ENCODE data around the gene LRIT2.

The LRIT2 gene

GRCh38 chr10:84208023-84208422 lies 17.3 kb downstream of the LRIT2 start:
- H3K4me3 ChIP-seq (ENCODE audit: low read depth, low read length) = no peak overlapping the region
- no peak for TF ChIP-seq CTCF (IDR thresholded peaks at IDR 0.05; ENCODE audit: control insufficient read depth, extremely low read depth, insufficient read depth)
- no peak for DNase-seq (ENCODE audit: low read depth)

- TF ChIP-seq CTCF (IDR thresholded peaks at IDR 0.05; ENCODE audit: control insufficient read depth, extremely low read depth, insufficient read depth) = no peak
- H3K4me3 ChIP-seq (ENCODE audit: low read depth, low read length) = no peak overlapping the region
- no peak for DNase-seq (ENCODE audit: low read depth)
These were observed 19.4 kb downstream of the LRIT2 start for GRCh38 chr10:84205853-84206525.

- peak; percentile 98 for TF ChIP-seq CTCF (IDR thresholded peaks at IDR 0.05; ENCODE audit: control insufficient read depth, extremely low read depth, insufficient read depth)
- no peak overlapping the region for H3K4me3 ChIP-seq (ENCODE audit: low read depth, low read length)
- DNase-seq (ENCODE audit: low read depth) = peak; percentile 19
These were observed 20.1 kb downstream of the LRIT2 start for GRCh38 chr10:84205049-84205852.

GRCh38 chr10:84204610-84205009 lies 20.7 kb downstream of the LRIT2 start:
- no peak for TF ChIP-seq CTCF (IDR thresholded peaks at IDR 0.05; ENCODE audit: control insufficient read depth, extremely low read depth, insufficient read depth)
- DNase-seq (ENCODE audit: low read depth) = no peak
- no peak overlapping the region for H3K4me3 ChIP-seq (ENCODE audit: low read depth, low read length)

- no peak for DNase-seq (ENCODE audit: low read depth)
- peak; percentile 59 for TF ChIP-seq CTCF (IDR thresholded peaks at IDR 0.05; ENCODE audit: control insufficient read depth, extremely low read depth, insufficient read depth)
- no peak overlapping the region for H3K4me3 ChIP-seq (ENCODE audit: low read depth, low read length)
These were observed 21.2 kb downstream of the LRIT2 start for GRCh38 chr10:84204122-84204521.

GRCh38 chr10:84202349-84202748 lies 23.0 kb downstream of the LRIT2 start:
- no peak for TF ChIP-seq CTCF (IDR thresholded peaks at IDR 0.05; ENCODE audit: control insufficient read depth, extremely low read depth, insufficient read depth)
- DNase-seq (ENCODE audit: low read depth) = no peak

More at GRCh38 chr10:84202349-84202748, 23.0 kb downstream of the LRIT2 start:
- no peak overlapping the region for H3K4me3 ChIP-seq (ENCODE audit: low read depth, low read length)
